ENCODE data around the gene TRIP10.

TRIP10 gene, protein sequence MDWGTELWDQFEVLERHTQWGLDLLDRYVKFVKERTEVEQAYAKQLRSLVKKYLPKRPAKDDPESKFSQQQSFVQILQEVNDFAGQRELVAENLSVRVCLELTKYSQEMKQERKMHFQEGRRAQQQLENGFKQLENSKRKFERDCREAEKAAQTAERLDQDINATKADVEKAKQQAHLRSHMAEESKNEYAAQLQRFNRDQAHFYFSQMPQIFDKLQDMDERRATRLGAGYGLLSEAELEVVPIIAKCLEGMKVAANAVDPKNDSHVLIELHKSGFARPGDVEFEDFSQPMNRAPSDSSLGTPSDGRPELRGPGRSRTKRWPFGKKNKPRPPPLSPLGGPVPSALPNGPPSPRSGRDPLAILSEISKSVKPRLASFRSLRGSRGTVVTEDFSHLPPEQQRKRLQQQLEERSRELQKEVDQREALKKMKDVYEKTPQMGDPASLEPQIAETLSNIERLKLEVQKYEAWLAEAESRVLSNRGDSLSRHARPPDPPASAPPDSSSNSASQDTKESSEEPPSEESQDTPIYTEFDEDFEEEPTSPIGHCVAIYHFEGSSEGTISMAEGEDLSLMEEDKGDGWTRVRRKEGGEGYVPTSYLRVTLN

GRCh38 chr19:6739390-6739882, at the start of gene TRIP10:
TSS of gene TRIP10 (plus strand) at chr19:6739680. CDS start at chr19:6739762, 82 bp downstream.
- Histone ChIP-seq H3K36me3 (peaks cover 8 to 27% (median 12%) of the 10 kb centered on the region in 3 donors), H3K4me1 (peaks cover 0 to 65% (median 54%) of the 10 kb centered on the region in 4 donors), H3K4me3 (peak within 1 kb of the TSS; percentile 80 to 96), H3K27ac (peak within 1 kb of the TSS; percentile 93 to 97), H3K9me3 (no peaks in the 10 kb centered on the region), H3K27me3 (no peaks in the 10 kb centered on the region)
- no peak for TF ChIP-seq CTCF (IDR thresholded peaks at IDR 0.05)
- DNase-seq = peak; percentile 87 to 93
- intact Hi-C loops (cut with DNase I; ENCODE audit: low total_unique reads) = loop anchor here (10.0 kb wide), 2 partner anchors 125 to 365 kb away; partner anchors contain the start of genes ALKBH7 and PSPN

DNA sequence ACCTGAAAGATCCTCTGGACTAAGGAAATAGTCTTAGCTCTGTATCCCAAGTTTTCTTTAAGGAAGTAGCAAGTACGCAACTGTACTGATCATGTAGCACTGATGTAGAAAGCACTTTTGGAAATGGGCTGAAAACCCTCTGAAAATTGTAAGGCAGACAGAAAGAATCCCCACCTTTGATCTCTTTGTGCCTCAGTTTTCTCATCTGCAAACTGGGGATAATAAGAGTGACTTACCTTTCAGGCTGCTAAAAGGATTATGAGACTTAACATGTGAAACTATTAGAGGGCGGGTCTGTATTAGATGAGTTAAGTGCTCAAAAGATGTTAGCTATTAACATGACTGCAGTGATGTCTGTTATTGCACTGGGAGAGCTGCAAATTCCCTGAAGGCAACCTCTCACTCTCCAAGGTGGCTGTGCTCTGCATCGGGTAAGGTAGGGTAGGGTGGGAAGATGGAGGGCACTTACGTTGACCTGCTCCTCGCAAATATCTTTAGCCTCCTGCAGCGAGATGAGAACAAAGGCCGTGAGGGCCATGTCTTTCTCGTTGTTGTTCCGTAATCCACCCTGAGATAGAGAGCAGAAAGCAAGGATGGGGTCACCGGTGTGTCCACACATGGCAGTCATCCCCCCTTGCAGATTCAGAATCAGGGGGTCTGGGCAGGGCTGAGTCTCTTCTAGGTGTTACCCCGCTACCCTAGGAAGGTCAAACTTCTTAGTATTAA, 49.2 kb upstream of the TRIP10 start:
- Histone ChIP-seq H3K9me3 (no peaks in the 10 kb centered on the region), H3K27ac (no peak overlapping the region), H3K36me3 (peaks cover 0 to 17% (median 0%) of the 10 kb centered on the region in 3 donors), H3K27me3 (peaks cover 0 to 17% of the 10 kb centered on the region in 2 donors), H3K4me3 (no peak overlapping the region), H3K4me1 (no peaks in the 10 kb centered on the region)
- TF ChIP-seq CTCF (IDR thresholded peaks at IDR 0.05) = no peak
- no peak for DNase-seq
- intact Hi-C loops (cut with DNase I; ENCODE audit: low total_unique reads) = no loop called here

GRCh38 chr19:6691342-6691741, 48.1 kb upstream of the TRIP10 start:
- Histone ChIP-seq H3K27me3 (peaks cover 0 to 17% of the 10 kb centered on the region in 2 donors), H3K4me3 (no peak overlapping the region), H3K4me1 (no peaks in the 10 kb centered on the region), H3K27ac (no peak overlapping the region), H3K9me3 (no peaks in the 10 kb centered on the region), H3K36me3 (peaks cover 0 to 7% (median 0%) of the 10 kb centered on the region in 3 donors)
- no peak for DNase-seq
- intact Hi-C loops (cut with DNase I; ENCODE audit: low total_unique reads) = no loop called here
- no peak for TF ChIP-seq CTCF (IDR thresholded peaks at IDR 0.05)

GRCh38 chr19:6692027-6692426, 47.5 kb upstream of the TRIP10 start:
- no peak overlapping the region for H3K27ac ChIP-seq
- intact Hi-C loops (cut with DNase I; ENCODE audit: low total_unique reads) = no loop called here
- H3K27me3 ChIP-seq = peaks cover 0 to 17% of the 10 kb centered on the region in 2 donors
- TF ChIP-seq CTCF (IDR thresholded peaks at IDR 0.05) = no peak
- peaks cover 0 to 6% (median 0%) of the 10 kb centered on the region in 3 donors for H3K36me3 ChIP-seq
- H3K9me3 ChIP-seq = no peaks in the 10 kb centered on the region
- H3K4me1 ChIP-seq = no peaks in the 10 kb centered on the region
- H3K4me3 ChIP-seq = no peak overlapping the region
- no peak for DNase-seq

DNA sequence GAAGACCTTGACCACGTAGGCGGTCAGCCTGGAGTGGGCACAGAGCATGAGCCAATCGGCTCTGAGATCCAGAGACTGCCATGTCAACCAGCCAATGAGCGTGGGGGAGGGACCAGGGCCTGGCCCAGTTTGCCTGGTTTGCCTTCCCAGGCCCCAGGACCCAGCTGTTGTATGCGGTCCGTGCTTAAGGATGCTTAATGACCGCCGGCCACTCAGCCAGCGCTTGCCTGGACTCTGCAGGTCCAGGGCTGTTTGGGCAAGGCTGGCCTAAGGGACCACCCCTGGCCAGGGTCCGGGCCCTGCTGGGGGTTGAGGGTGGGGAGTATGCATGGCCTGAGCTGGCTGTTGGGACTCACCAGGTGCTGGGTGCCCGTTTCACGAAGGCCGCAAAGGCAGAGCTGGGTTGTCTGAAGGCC, 46.4 kb upstream of the TRIP10 start:
- H3K27me3 ChIP-seq = peaks cover 0 to 17% of the 10 kb centered on the region in 2 donors
- no peak for DNase-seq
- H3K4me3 ChIP-seq = no peak overlapping the region
- no peaks in the 10 kb centered on the region for H3K4me1 ChIP-seq
- H3K36me3 ChIP-seq = peaks cover 0 to 6% (median 0%) of the 10 kb centered on the region in 3 donors
- no peaks in the 10 kb centered on the region for H3K9me3 ChIP-seq
- intact Hi-C loops (cut with DNase I; ENCODE audit: low total_unique reads) = no loop called here
- H3K27ac ChIP-seq = no peak overlapping the region
- no peak for TF ChIP-seq CTCF (IDR thresholded peaks at IDR 0.05)

Data from tibial artery (tissue), 4 donors.